Adrenal gland (tissue), 5 donors: ENCODE results near the gene TBC1D1.

Experiments
- POLR2A ChIP-seq, 2 donors: fragments of 450-650 bp; IDR thresholded peaks; one replicate each; pipeline ENCODE4 v1.6.1; 2017; ENCODE audit warnings: antibody characterized with exemption in 2 of 2, mild to moderate bottlenecking in 2 of 2, moderate library complexity in 1 of 2
- TF ChIP-seq, protein P1 (sequence below), 6 experiments: fragments of 450-650 bp in 4 of 6; fragments of 200-600 bp in 2 of 6; sonication (generic) in 1 of 6; IDR thresholded peaks; 1 replicate in 5 of 6; 2 replicates in 1 of 6; pipeline versions ENCODE4 v1.5.1 to v1.8.0; 2016 to 2021; ENCODE audit warnings: antibody characterized with exemption in 6 of 6, mild to moderate bottlenecking in 2 of 6, moderate library complexity in 1 of 6
- donor health status: DM: no; HTN: no; CAD: no.

- TF ChIP-seq, protein P1, sequence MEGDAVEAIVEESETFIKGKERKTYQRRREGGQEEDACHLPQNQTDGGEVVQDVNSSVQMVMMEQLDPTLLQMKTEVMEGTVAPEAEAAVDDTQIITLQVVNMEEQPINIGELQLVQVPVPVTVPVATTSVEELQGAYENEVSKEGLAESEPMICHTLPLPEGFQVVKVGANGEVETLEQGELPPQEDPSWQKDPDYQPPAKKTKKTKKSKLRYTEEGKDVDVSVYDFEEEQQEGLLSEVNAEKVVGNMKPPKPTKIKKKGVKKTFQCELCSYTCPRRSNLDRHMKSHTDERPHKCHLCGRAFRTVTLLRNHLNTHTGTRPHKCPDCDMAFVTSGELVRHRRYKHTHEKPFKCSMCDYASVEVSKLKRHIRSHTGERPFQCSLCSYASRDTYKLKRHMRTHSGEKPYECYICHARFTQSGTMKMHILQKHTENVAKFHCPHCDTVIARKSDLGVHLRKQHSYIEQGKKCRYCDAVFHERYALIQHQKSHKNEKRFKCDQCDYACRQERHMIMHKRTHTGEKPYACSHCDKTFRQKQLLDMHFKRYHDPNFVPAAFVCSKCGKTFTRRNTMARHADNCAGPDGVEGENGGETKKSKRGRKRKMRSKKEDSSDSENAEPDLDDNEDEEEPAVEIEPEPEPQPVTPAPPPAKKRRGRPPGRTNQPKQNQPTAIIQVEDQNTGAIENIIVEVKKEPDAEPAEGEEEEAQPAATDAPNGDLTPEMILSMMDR (IDR thresholded peaks at IDR 0.05) = no peak
- TF ChIP-seq POLR2A (IDR thresholded peaks at IDR 0.05) = no peak
Observed at GRCh38 chr4:37976507-37976906, 85.6 kb downstream of the TBC1D1 start.
